Fibroblast of skin of scalp (primary cell): ENCODE results near the gene TBC1D20.
"Not testable (repeated sequence)": the region's sequence is repeated elsewhere in the genome, so short reads cannot be mapped to it uniquely, and the experiment has no call there.

Experiments used
- DNase-seq: peaks from one replicate; pipeline ENCODE4 v3.0.0-alpha.2; 2013

TBC1D20 gene

GRCh38 chr20:475463-476357 lies 13.4 kb upstream of the TBC1D20 start:
- DNase-seq, result no peak

- DNase-seq, result no peak
Measured at GRCh38 chr20:474581-474980, 12.2 kb upstream of the TBC1D20 start.

GRCh38 chr20:472889-473292 lies 10.6 kb upstream of the TBC1D20 start:
- no peak for DNase-seq

GRCh38 chr20:472137-472846 lies 10.0 kb upstream of the TBC1D20 start:
- no peak for DNase-seq

DNA sequence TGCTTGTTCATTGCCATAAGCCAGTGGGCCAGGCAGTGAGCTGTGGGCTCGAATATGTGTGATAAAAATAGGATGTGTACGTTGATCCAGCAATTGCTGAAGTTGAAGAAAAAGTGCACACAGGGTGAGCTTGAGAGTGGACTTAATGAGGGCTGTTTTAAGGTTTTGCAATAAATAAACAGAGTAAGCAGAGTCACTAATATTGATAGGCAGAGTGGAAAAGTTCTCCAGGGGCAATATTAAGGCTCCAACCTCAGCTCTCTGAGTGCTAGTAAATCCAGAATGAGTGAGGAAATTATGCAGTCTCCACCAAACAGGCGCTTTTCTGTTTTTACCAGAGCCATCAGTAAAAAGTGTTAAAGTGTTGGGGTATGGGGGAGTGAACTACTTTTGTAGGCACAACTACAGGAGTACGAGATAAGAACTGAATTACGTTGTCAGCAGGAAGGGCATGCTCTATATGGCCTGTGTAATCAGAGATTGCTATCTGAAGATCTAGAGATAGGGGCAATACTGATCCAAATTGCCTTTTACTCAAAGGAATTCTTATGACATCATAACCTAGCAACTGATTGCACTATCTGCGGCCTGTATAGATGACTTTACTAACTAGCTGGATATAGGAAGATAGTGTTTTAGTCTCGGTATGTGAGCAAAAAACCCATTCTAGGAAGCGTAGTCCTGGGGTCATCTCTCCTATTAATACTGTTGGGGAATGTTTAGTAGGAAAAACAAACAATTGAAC lies 7.6 kb upstream of the TBC1D20 start:
- DNase-seq, result no peak

DNA sequence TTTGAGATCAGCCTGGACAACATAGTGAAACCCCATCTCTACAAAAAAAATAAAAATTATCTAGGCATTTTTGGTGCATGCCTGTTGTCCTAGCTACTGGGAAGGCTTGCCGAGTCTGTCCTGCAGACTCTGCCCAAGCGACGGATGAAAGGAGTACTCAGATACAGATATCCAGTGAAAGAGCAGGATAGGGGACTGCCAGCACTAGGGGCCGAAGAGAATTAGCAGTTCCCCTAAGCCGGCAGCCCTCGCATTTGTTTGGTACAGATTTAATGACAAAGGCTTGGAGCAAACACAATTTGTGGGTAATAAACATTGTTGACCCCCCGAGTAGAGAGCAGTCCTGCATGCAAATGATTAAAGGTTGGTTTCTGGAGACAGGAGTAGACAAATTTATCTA lies 5.4 kb upstream of the TBC1D20 start:
- DNase-seq, result no peak

DNA sequence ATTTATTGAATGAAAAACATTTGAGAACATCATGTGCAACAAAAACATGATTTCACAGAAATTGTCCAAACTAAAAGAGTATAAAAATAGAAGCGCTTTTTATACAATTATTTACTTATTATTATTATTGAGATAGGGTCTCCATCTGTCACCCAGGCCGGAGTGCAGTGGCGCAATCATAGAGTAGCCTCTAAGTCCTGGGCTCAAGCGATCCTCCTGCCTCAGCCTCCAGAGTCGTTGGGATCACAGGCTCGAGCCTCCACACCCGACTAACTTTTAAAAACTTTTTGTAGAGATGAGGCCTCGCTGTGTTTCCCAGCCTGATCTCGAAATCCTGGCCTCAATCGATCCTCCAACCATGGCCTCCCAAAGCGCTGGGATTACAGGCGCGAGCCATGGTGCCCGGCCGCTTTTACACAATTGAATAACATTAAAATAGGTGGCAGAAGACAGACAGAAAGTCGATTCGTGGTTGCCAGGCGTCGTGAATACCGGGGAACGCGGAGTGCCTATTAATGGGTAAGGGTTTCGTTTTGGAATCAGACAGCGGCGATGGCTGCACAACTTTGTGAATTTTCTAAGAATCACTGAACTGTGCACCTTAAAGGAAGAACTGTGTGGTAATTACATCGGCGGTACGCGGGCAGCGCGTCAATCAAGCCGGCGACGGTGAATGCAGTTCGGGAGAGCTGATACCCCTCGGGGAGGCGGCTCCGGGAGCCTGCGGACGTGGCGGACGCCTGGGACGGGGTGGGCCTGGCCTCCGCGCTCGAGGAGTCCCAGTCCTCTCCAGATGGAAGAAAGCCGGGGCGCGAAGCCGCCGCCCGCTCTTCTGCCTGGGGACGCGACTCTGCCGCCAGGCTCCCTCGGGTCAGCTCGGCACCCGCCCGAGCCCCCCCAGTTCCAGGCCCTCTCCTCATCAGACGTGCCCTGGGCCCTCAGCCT lies 807 bp downstream of the TBC1D20 start:
- DNase-seq, result peak; percentile 59

DNA sequence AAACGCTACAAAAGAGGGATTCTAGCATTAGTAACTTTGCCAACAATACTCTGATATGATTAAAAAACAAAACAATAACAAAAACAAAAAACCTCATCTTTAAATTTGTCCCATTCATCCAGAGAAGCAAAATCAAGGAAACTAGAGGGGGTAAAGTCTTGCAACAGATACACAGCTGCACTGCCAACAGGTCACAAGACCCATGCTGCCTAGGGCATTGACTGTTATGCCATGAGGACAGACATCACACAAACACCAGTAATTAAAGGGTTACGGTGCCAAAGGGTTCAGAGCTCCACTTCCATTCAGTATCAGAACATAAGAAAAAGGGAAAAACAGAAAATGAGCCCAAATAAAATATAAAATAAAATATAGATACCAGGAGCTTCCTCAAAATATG lies 1.6 kb downstream of the TBC1D20 start:
- DNase-seq, result no peak

GRCh38 chr20:460180-460579 lies 2.2 kb downstream of the TBC1D20 start:
- DNase-seq, result no peak

GRCh38 chr20:458776-459175 lies 3.6 kb downstream of the TBC1D20 start:
- no peak for DNase-seq

DNA sequence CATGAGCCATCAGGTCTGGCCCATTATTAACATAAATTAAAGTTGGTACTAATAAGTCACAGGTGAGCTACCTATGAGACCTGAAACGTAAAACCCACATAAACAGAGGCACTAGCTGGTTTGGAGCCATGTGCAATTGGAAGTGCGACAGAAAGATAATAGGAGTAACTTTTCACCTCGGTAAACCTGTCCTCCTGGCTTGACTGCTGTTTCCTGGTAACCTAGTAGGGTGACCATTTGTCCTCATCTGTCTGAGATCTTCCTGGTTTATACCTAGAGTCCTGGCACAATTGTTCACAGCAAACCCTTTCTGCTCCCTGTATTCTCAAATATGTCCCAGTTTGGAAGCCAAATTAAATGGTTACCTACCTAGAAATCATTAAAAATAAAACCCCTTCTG lies 7.4 kb downstream of the TBC1D20 start:
- no peak for DNase-seq

- DNase-seq, result not testable (repeated sequence)
Measured at GRCh38 chr20:452021-452420, 10.3 kb downstream of the TBC1D20 start.

DNA sequence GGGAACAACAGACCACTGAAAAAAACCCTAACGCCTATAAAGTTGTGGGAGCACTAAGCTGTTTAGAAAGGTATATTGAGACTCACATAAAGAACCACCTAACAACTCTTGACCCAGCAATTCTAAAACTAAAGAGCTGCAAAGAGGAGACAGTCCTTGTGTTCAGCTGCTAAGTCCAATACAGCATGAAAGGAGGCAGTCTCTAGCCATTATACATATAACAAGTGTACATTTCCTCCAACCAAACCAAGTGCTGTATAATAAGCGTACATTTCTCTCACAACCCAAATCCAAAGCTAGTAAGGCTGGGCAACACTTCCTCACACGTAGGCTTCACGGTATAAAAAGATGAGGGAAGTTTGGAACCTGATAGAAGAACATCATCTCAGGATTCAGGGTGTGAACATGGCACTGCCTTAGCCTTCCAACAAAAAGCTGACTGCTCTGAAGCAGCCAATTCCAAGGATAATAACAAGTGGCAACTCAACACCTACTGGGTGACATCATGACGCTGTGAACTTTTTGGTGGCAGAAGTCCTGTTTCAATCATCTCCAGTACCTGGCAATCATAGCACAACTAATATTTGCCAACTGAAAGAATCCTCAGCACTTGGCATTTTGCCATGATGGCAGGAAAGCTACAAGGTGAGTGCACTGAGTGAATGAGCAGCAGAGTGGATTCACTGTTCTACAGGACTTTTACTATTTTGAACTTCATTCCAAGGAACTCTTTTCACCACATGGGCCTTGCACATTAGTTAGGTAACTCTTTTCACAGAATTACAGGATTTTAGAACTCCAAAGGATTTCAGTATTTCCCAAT lies 16.6 kb downstream of the TBC1D20 start:
- DNase-seq, result no peak

DNA sequence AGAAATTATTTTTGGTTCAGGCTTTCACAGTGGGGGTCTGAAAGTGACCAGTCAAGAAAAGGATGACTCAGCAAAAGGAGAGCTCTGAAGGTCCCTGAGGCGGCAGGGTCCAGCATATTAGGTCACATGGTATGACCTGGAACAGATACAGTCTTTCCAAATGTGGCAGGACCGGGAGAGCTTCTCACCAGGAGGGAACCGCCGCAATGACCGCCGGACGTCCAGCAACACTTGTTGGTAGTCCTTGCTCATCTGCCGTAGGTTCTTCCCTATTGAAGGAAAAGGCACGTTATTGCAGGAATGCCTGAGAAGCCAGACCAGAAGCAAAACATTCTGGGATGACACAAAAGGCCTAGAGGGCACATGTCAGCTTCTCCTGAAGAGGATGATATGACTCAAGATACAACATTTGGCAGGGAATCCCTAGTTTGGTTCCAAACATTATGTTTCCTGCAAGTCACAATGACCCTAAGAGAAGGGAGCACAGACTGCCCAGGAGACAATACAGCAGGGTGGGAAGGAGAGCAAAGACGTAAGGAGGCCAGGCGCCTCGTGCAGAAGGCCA lies 17.4 kb downstream of the TBC1D20 start:
- peak; percentile 43 for DNase-seq

DNA sequence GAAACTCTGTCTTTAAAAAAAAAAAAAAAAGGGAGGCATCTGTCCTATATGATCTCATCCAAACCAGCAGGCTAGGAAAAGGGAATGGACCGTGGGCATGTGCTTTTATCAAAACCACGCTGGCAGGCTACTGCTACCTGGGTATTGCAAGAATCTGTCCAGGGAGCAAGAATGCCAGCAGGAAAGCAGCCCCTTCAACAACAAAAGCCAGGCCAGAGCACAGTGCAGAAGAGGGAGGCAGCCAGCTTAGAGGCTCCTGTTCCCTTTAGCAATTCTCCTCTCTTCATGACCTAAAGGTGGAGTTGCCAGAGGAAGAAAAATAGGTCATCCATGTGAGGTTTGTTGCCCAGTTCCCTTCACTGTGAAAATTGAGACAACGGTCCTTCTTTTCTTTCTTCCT lies 18.2 kb downstream of the TBC1D20 start:
- DNase-seq, result no peak

- no peak for DNase-seq
Measured at GRCh38 chr20:443223-443775, 19.0 kb downstream of the TBC1D20 start.

GRCh38 chr20:440636-441035 lies 21.7 kb downstream of the TBC1D20 start:
- DNase-seq, result no peak

DNA sequence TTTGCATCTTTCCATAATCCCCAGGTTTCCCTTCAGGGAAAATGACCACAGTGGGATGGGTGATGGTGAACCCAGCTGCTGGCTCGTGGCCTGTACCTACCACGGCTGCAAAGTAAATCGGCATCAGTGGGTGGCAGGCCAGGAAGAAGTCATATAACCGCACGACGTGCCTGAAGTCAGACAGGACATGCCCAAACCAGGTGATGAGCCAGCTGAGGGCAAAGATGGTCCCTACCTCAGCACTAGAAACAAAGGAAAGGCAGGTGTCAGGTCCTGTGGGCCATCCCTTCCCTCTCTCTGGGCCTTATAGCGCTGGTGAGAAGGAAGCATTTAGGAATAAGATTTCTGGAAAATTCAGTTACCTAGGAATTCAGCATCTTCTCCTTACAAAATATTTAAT lies 22.2 kb downstream of the TBC1D20 start:
- DNase-seq, result no peak

DNA sequence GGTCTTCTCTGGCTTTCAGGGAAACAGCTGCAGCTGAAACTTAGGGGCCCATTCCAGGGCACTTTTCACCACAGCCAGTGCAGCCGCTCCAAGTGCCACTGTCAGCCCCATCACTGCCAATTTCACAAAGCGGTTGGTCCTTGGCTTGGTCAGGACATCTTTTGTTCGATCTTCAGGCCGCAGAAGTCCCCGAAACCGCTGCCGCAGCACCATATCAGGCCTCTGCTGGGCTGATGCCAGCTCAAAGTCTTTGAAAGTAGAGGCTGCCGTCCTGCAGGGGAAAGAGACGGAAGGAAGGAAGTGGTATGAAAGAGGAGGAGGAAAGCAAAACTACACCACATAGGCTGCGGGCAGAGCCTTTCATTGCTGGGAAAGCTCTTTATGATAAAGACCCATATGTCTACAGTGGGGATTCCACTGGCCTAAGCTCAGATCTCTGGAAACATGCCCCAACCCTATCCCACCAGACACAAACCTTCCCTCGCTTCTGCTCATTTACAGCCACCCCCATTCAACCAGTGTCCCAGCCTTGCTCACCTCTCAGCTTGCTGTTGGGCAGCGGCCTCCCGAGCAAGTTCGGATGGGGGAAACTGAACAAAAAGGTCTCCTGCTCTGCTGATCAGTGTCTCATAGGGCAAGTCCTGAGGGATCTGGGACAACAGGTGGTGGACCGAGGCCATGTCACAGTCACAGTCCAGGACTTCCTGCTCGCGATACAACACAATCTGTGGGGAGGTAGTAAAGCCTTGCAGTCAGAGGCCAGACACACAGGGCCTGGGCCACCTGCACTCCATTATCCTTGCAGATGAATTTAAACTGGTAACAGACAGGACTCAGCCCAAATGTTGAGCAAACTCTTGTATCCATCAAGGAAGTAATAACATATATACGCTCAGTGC lies 23.5 kb downstream of the TBC1D20 start:
- DNase-seq, result no peak
